CD14-positive monocyte (primary cell): ENCODE results near the gene MGST1. TPM values are rescaled to one million over a fixed set of nuclear protein-coding genes. Genes with fewer than 3 reads are reported as not detected.

Source experiments
- DNase-seq, 3 donors: peaks; one replicate each; pipeline ENCODE4 v3.0.0-alpha.2; 2011 to 2022
- H2AFZ ChIP-seq: 2 replicates; pipeline ENCODE4 v1.6.0; 2012; ENCODE audit warnings: mild to moderate bottlenecking, low read depth, low read length, inconsistent platforms; ENCODE audit not compliant: insufficient read depth, poor library complexity, severe bottlenecking
- H3K27ac ChIP-seq, 2 donors: 1 replicate in 1 of 2; 2 replicates in 1 of 2; pipeline ENCODE4 v1.5.1; 2012 to 2013; ENCODE audit warnings: low read length in 2 of 2, control low read depth in 1 of 2, inconsistent platforms in 1 of 2, low read depth in 1 of 2, mild to moderate bottlenecking in 1 of 2
- H3K27me3 ChIP-seq, 2 donors: one replicate each; pipeline versions ENCODE4 v1.6.0 to v1.6.1; 2011 to 2013; ENCODE audit warnings: low read length in 2 of 2; ENCODE audit not compliant: control insufficient read depth in 2 of 2, insufficient read depth in 2 of 2
- H3K36me3 ChIP-seq, 2 donors: replicated peaks in 1 of 2; 1 replicate in 1 of 2; 2 replicates in 1 of 2; pipeline versions ENCODE4 v1.5.1 to v1.6.1; 2012 to 2013; ENCODE audit warnings: low read length in 2 of 2, control low read depth in 1 of 2, inconsistent platforms in 1 of 2, mild to moderate bottlenecking in 1 of 2; ENCODE audit not compliant: insufficient read depth in 2 of 2, control insufficient read depth in 1 of 2
- H3K4me1 ChIP-seq, 2 donors: 1 replicate in 1 of 2; 2 replicates in 1 of 2; pipeline versions ENCODE4 v1.5.1 to v1.6.1; 2012 to 2013; ENCODE audit warnings: low read length in 2 of 2, control low read depth in 1 of 2, inconsistent platforms in 1 of 2, mild to moderate bottlenecking in 1 of 2, moderate library complexity in 1 of 2; ENCODE audit not compliant: insufficient read depth in 2 of 2, control insufficient read depth in 1 of 2
- H3K4me2 ChIP-seq: replicated peaks from 2 replicates; pipeline ENCODE3; 2012; ENCODE audit warnings: low read length, moderate library complexity, mild to moderate bottlenecking; ENCODE audit not compliant: poor library complexity, severe bottlenecking; ENCODE audit errors: extremely low read depth
- H3K4me3 ChIP-seq, 3 experiments: fragments of 200-600 bp in 1 of 3; sonication (generic) in 1 of 3; replicated peaks in 1 of 3; 1 replicate in 2 of 3; 2 replicates in 1 of 3; pipeline ENCODE4 v1.5.1; 2011 to 2013; ENCODE audit warnings: low read length in 3 of 3, mild to moderate bottlenecking in 3 of 3, control low read depth in 2 of 3, low read depth in 2 of 3, inconsistent platforms in 1 of 3, moderate library complexity in 1 of 3
- H3K79me2 ChIP-seq: 2 replicates; pipeline ENCODE4 v1.6.0; 2012; ENCODE audit warnings: mild to moderate bottlenecking, control low read depth, inconsistent platforms, low read length, moderate library complexity; ENCODE audit not compliant: insufficient read depth
- H3K9ac ChIP-seq: 2 replicates; pipeline ENCODE4 v1.6.0; 2017; ENCODE audit warnings: low read length, mild to moderate bottlenecking; ENCODE audit not compliant: insufficient read depth, poor library complexity, severe bottlenecking
- H3K9me3 ChIP-seq, 2 donors: replicated peaks in 1 of 2; 1 replicate in 1 of 2; 2 replicates in 1 of 2; pipeline versions ENCODE4 v1.5.1 to v1.6.1; 2012 to 2013; ENCODE audit warnings: low read length in 2 of 2, control low read depth in 1 of 2; ENCODE audit not compliant: control insufficient read depth in 1 of 2, insufficient read depth in 1 of 2
- H4K20me1 ChIP-seq: 2 replicates; pipeline ENCODE4 v1.6.0; 2012; ENCODE audit warnings: mild to moderate bottlenecking, low read length, control low read depth, moderate library complexity; ENCODE audit not compliant: insufficient read depth
- H3K27ac Mint-ChIP-seq, 7 donors: one replicate each; pipeline ENCODE4 v1.8.0; 2020; ENCODE audit warnings: mild to moderate bottlenecking in 7 of 7, mixed read lengths in 7 of 7, moderate library complexity in 6 of 7, inconsistent platforms in 2 of 7
- H3K27me3 Mint-ChIP-seq, 3 donors: one replicate each; pipeline ENCODE4 v1.8.0; 2021 to 2022; ENCODE audit warnings: low read depth in 3 of 3, mild to moderate bottlenecking in 3 of 3, mixed read lengths in 3 of 3, moderate library complexity in 3 of 3, inconsistent platforms in 1 of 3
- H3K36me3 Mint-ChIP-seq, 2 donors: one replicate each; pipeline ENCODE4 v1.8.0; 2020; ENCODE audit warnings: mixed read lengths in 2 of 2, inconsistent platforms in 1 of 2, mild to moderate bottlenecking in 1 of 2
- H3K4me1 Mint-ChIP-seq: one replicate; pipeline ENCODE4 v1.8.0; 2020; ENCODE audit warnings: mild to moderate bottlenecking, mixed read lengths
- H3K4me3 Mint-ChIP-seq, 2 donors: one replicate each; pipeline ENCODE4 v1.8.0; 2020; ENCODE audit warnings: mild to moderate bottlenecking in 2 of 2, mixed read lengths in 2 of 2, moderate library complexity in 1 of 2
- H3K9me3 Mint-ChIP-seq, 7 donors: one replicate each; pipeline ENCODE4 v1.8.0; 2020 to 2022; ENCODE audit warnings: mixed read lengths in 7 of 7, mild to moderate bottlenecking in 6 of 7, moderate library complexity in 6 of 7, inconsistent platforms in 2 of 7
- WGBS: methylation state at CpG from one replicate; pipeline ENCODE4 v1.1.5; 2013; ENCODE audit warnings: missing lambda C conversion rate; ENCODE audit not compliant: insufficient coverage; 5-methylcytosine and 5-hydroxymethylcytosine counted together
- intact Hi-C, 2 donors: fragments of 100-400 bp; cut with micrococcal nuclease; formaldehyde crosslinking; loops; one replicate each; pipeline versions ENCODE4 v1.15.0 to v1.15.1; 2023
- polyA plus RNA-seq, 3 donors: library from polyadenylated mRNA; depleted of rRNA in 1 of 3; unstranded in 2 of 3; stranded (reverse) in 1 of 3; fragments of 300-500 nt in 2 of 3; fragments of >200 nt in 1 of 3; fragmentation: Illumina TruSeq in 2 of 3; gene quantifications; 1 replicate in 2 of 3; 2 replicates in 1 of 3; pipeline ENCODE4 v1.2.3, GENCODE V29; 2012 to 2021
- TF ChIP-seq, protein P1 (sequence below): fragments of 200-600 bp; IDR thresholded peaks from one replicate; pipeline ENCODE4 v1.8.0; 2022; ENCODE audit warnings: antibody characterized with exemption, mild to moderate bottlenecking

MGST1 gene
- polyA plus RNA-seq, 3 donors = 84.8 to 295 (median 248) TPM

- Histone ChIP-seq H3K27ac (no peak overlapping the region), H3K27me3 (no peaks in the 10 kb centered on the region), H3K4me1 (peaks cover 8 to 10% of the 10 kb centered on the region in 2 donors), H2AFZ (no peak overlapping the region), H3K79me2 (no peaks in the 10 kb centered on the region), H3K36me3 (no peaks in the 10 kb centered on the region), H3K4me2 (no peak overlapping the region), H4K20me1 (no peaks in the 10 kb centered on the region), H3K9me3 (peaks cover 8 to 23% of the 10 kb centered on the region in 2 donors), H3K9ac (no peak overlapping the region), H3K4me3 (no peak overlapping the region)
- 100% methylated on average over 1 of the region's 1 CpG for WGBS
- Mint-ChIP-seq H3K4me1 (peaks cover 13% of the 10 kb centered on the region), H3K27me3 (no peaks in the 10 kb centered on the region), H3K36me3 (peaks cover 0 to 2% of the 10 kb centered on the region in 2 donors), H3K4me3 (no peak overlapping the region), H3K9me3 (peaks cover 18 to 35% (median 31%) of the 10 kb centered on the region in 7 donors), H3K27ac (no peak overlapping the region)
- TF ChIP-seq, protein P1, sequence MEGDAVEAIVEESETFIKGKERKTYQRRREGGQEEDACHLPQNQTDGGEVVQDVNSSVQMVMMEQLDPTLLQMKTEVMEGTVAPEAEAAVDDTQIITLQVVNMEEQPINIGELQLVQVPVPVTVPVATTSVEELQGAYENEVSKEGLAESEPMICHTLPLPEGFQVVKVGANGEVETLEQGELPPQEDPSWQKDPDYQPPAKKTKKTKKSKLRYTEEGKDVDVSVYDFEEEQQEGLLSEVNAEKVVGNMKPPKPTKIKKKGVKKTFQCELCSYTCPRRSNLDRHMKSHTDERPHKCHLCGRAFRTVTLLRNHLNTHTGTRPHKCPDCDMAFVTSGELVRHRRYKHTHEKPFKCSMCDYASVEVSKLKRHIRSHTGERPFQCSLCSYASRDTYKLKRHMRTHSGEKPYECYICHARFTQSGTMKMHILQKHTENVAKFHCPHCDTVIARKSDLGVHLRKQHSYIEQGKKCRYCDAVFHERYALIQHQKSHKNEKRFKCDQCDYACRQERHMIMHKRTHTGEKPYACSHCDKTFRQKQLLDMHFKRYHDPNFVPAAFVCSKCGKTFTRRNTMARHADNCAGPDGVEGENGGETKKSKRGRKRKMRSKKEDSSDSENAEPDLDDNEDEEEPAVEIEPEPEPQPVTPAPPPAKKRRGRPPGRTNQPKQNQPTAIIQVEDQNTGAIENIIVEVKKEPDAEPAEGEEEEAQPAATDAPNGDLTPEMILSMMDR = no peak
- intact Hi-C loops = no loop called here
- DNase-seq = no peak
Measured at GRCh38 chr12:16310934-16311333, 36.5 kb upstream of the MGST1 start.

DNA sequence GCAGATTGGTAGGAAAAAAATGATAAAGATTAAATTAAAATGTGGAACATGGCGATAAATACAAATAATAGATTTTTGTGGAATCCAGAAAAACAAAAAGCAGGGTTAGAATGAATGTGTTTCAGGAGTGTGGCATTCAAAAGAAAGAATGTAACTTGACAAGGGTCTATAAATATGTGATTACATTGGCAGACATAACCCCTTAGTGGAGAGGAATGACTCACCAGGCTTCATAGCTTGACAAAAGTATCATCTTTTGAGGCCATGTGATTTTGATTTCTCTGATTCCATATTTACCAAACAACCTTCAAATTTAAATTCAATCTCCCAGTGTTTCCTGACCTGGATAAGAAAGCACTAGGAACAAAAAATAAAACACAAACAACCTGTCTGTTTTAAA lies 24.4 kb upstream of the MGST1 start:
- no peak overlapping the region for H3K27ac ChIP-seq
- TF ChIP-seq, protein P1 = no peak
- Mint-ChIP-seq H3K4me1 (no peaks in the 10 kb centered on the region), H3K36me3 (no peaks in the 10 kb centered on the region), H3K4me3 (no peak overlapping the region), H3K9me3 (peaks cover 4 to 13% (median 10%) of the 10 kb centered on the region in 7 donors), H3K27ac (no peak overlapping the region), H3K27me3 (peaks cover 0 to 5% (median 0%) of the 10 kb centered on the region in 3 donors)
- H3K4me2 ChIP-seq = no peak overlapping the region
- 100% methylated on average over 1 of the region's 1 CpG for WGBS
- H3K4me1 ChIP-seq = no peaks in the 10 kb centered on the region
- H3K27me3 ChIP-seq = no peaks in the 10 kb centered on the region
- H3K9me3 ChIP-seq = peaks cover 4 to 8% of the 10 kb centered on the region in 2 donors
- H3K9ac ChIP-seq = no peak overlapping the region
- no peaks in the 10 kb centered on the region for H3K36me3 ChIP-seq
- intact Hi-C loops = no loop called here
- H3K79me2 ChIP-seq = no peaks in the 10 kb centered on the region
- no peak for DNase-seq
- no peak overlapping the region for H2AFZ ChIP-seq
- no peak overlapping the region for H3K4me3 ChIP-seq
- H4K20me1 ChIP-seq = no peaks in the 10 kb centered on the region
